Inflammatory macrophage treated with lipopolysaccharide for 4 hours (primary cell): ENCODE results near the gene HIVEP3.
A peak's percentile ranks its signal among the peaks of the same experiment; 100 is the strongest.

Experiments
- DNase-seq: peaks from one replicate; pipeline ENCODE4 v3.0.0-alpha.2; 2020

The HIVEP3 gene

GRCh38 chr1:41868241-41868998, 50.3 kb downstream of the HIVEP3 start:
- DNase-seq = peak; percentile 37

- no peak for DNase-seq
Observed at GRCh38 chr1:41866285-41866684, 52.4 kb downstream of the HIVEP3 start.

- DNase-seq = no peak
Observed at GRCh38 chr1:41864471-41865040, 54.2 kb downstream of the HIVEP3 start.

- DNase-seq = no peak
Observed at GRCh38 chr1:41863718-41864117, 55.0 kb downstream of the HIVEP3 start.

- peak; percentile 83 for DNase-seq
Observed at GRCh38 chr1:41862384-41863221, 56.1 kb downstream of the HIVEP3 start.

- DNase-seq = peak; percentile 11
Observed at GRCh38 chr1:41861535-41862383, 57.0 kb downstream of the HIVEP3 start.

- DNase-seq = no peak
Observed at GRCh38 chr1:41860771-41861170, 58.0 kb downstream of the HIVEP3 start.

GRCh38 chr1:41860214-41860613, 58.5 kb downstream of the HIVEP3 start:
- no peak for DNase-seq

- DNase-seq = peak; percentile 39
Observed at GRCh38 chr1:41859686-41860085, 59.0 kb downstream of the HIVEP3 start.

GRCh38 chr1:41856944-41857285, 61.8 kb downstream of the HIVEP3 start:
- DNase-seq = no peak

- DNase-seq = no peak
Observed at GRCh38 chr1:41856151-41856943, 62.4 kb downstream of the HIVEP3 start.

GRCh38 chr1:41855713-41856112, 63.0 kb downstream of the HIVEP3 start:
- DNase-seq = peak; percentile 31

- no peak for DNase-seq
Observed at GRCh38 chr1:41853907-41854306, 64.8 kb downstream of the HIVEP3 start.

- DNase-seq = no peak
Observed at GRCh38 chr1:41852091-41852490, 66.6 kb downstream of the HIVEP3 start.

- peak; percentile 89 for DNase-seq
Observed at GRCh38 chr1:41851589-41851988, 67.1 kb downstream of the HIVEP3 start.

- DNase-seq = no peak
Observed at GRCh38 chr1:41850029-41850428, 68.7 kb downstream of the HIVEP3 start.

- no peak for DNase-seq
Observed at GRCh38 chr1:41849211-41849759, 69.4 kb downstream of the HIVEP3 start.

GRCh38 chr1:41848216-41848952, 70.3 kb downstream of the HIVEP3 start:
- no peak for DNase-seq

GRCh38 chr1:41847733-41848132, 71.0 kb downstream of the HIVEP3 start:
- no peak for DNase-seq

- DNase-seq = peak; percentile 61
Observed at GRCh38 chr1:41846625-41847405, 71.9 kb downstream of the HIVEP3 start.
